Kidney (tissue), 14 donors: ENCODE measurements around the gene KRTAP12-1. TPM values are rescaled to one million over a fixed set of nuclear protein-coding genes. Genes with fewer than 3 reads are reported as not detected.
"Not testable (repeated sequence)": the region's sequence is repeated elsewhere in the genome, so short reads cannot be mapped to it uniquely, and the experiment has no call there.

ENCODE experiments used
- DNase-seq, 5 donors: peaks; one replicate each; pipeline ENCODE4 v3.0.0-alpha.2; 2013 to 2020
- FAIRE-seq: peaks from 2 replicates; lab custom pipeline; 2012; peaks lifted over from hg19 to GRCh38; lab: Jason Lieb, UNC
- H3K27ac ChIP-seq, 2 donors: one replicate each; pipeline ENCODE4 v1.7.0; 2013; ENCODE audit warnings: low read depth in 2 of 2, low read length in 2 of 2, inconsistent platforms in 1 of 2
- H3K27me3 ChIP-seq: one replicate; pipeline ENCODE4 v1.7.1; 2013; ENCODE audit warnings: low read length, inconsistent platforms; ENCODE audit not compliant: control insufficient read depth, insufficient read depth
- H3K36me3 ChIP-seq, 3 donors: one replicate each; pipeline versions ENCODE4 v1.7.0 to v1.7.1; 2013; ENCODE audit warnings: low read length in 3 of 3, control low read depth in 1 of 3, inconsistent platforms in 1 of 3; ENCODE audit not compliant: insufficient read depth in 3 of 3, control insufficient read depth in 2 of 3
- H3K4me1 ChIP-seq, 3 donors: one replicate each; pipeline versions ENCODE4 v1.7.0 to v1.7.1; 2013; ENCODE audit warnings: low read length in 3 of 3, inconsistent platforms in 1 of 3, low read depth in 1 of 3; ENCODE audit not compliant: control insufficient read depth in 2 of 3, insufficient read depth in 2 of 3
- H3K4me3 ChIP-seq, 3 donors: one replicate each; pipeline versions ENCODE4 v1.7.0 to v1.8.1; 2013; ENCODE audit warnings: low read length in 3 of 3, control low read depth in 1 of 3, inconsistent platforms in 1 of 3
- H3K9ac ChIP-seq, 3 donors: one replicate each; pipeline versions ENCODE4 v1.7.0 to v1.7.1; 2013; ENCODE audit warnings: low read length in 3 of 3, control low read depth in 1 of 3, inconsistent platforms in 1 of 3
- H3K9me3 ChIP-seq, 3 donors: one replicate each; pipeline versions ENCODE4 v1.7.0 to v1.7.1; 2013; ENCODE audit warnings: low read length in 3 of 3, control low read depth in 1 of 3, inconsistent platforms in 1 of 3; ENCODE audit not compliant: control insufficient read depth in 2 of 3, insufficient read depth in 1 of 3
- CTCF ChIP-seq: IDR thresholded peaks from 3 replicates; pipeline ENCODE4 v1.5.1; 2012; ENCODE audit warnings: mild to moderate bottlenecking, moderate library complexity, borderline replicate concordance; ENCODE audit not compliant: insufficient read depth; ENCODE audit errors: extremely low read depth
- intact Hi-C: fragments of 100-400 bp; cut with DNase I; formaldehyde crosslinking; loops from one replicate; pipeline ENCODE4 v1.11.1; 2022
- polyA plus RNA-seq: library from polyadenylated mRNA; stranded (reverse); fragments of 350-450 nt; fragmentation: Illumina TruSeq; extraction: RNeasy Lipid Tissue Mini Kit (QIAGEN cat#74804); gene quantifications from one replicate; pipeline ENCODE4 v1.2.3, GENCODE V29; 2014; ENCODE audit warnings: low read depth, low replicate concordance; ENCODE audit not compliant: insufficient read depth
- total RNA-seq: library from RNA; stranded (reverse); fragmentation: NEBNext Ultra II Directional; extraction: Animal tissue kit (Norgen Biotek cat#: 25700); gene quantifications from one replicate; pipeline ENCODE4 v1.2.1, GENCODE V29; 2021
- donor health status: control.
- donor health status: control.
- donor health status: control.
- donor health status: control.
- donor health status: control.
- donor health status: DM: yes; HTN: yes; CAD: no.
- donor health status: Normal renal cell carcinoma (clear cell type).

The KRTAP12-1 gene
- total and polyA plus RNA-seq, 2 donors from 2014 or later, result not detected

DNA sequence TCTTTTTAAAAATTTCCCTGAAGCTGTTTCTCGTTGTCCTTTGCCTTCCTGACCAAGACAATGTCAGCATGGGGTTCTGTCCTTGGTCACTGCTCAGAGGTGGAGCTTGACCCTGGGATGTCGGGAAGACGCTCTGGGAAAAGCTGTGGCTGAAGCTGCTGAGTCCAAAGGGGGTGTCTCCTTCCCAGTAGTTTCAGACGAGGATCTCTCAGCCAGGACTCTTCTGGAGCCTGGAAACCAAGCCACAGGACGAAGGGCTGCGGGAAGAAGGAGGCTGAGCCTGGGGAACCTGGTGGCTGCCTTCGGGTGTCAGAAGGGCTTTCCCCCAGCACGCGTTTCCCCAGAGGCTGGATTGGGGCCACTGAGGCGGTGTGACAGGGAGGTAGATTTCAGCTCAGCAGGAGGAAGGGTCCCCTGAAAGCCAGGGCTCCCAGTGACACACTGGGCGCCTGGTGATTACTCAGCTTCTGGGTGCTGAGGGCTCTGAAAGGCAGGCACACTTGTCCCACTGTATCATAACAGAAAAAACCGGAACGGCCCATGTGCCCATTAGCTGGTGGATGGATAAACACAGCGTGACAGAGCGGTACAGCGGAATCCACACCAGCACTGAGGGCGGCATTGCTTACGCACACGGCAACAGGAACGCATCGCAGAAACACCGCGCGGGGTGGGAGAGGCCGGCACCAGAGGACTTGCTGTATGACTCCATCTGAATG is 5.0 kb upstream of the KRTAP12-1 start:
- DNase-seq (peak in 1 of 5 donors; percentile 60), FAIRE-seq (no peak)
- intact Hi-C loops, result no loop called here
- no peak overlapping the region for H3K4me3 ChIP-seq
- no peaks in the 10 kb centered on the region for H3K27me3 ChIP-seq
- no peak for TF ChIP-seq CTCF
- H3K27ac ChIP-seq, result no peak overlapping the region
- H3K4me1 ChIP-seq, result no peaks in the 10 kb centered on the region
- no peak overlapping the region for H3K9ac ChIP-seq
- H3K36me3 ChIP-seq, result no peaks in the 10 kb centered on the region
- no peaks in the 10 kb centered on the region for H3K9me3 ChIP-seq

DNA sequence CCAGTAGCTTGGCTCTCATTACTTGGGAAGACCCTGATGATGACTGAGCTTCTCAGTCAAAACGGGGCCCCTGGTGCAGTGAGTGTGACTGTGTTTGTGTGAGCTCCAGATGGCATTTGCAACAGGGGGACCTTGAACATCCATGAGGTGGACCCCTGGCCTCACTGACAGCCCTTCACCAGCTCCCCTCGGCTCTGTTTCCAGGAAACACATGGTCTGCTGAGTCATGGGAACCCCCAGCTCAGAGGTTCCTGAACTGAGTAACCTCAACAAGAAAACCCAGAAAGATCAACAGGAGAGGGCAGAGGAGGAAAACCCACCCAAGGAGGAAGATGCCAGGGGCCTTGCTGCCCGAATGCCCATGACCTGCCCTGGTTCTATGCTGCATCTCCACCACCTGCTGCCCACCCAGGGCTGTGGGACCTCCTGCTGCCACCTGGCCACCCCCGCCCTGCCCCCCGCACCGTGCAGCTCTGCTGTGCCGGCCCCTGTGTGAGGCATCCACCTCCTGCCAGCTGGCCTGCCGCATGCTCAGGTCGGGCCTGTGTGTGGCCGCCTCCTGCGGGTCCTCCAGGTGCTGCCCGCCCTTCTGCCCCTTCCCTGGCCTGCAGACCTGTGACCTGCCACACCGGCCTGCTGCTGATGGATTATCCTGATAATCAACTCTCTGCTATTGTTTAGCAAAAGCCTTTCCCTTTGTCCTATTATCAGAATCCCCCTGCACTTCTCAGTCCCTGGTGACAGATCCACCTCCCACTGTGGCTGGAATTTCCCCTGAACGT is 4.2 kb upstream of the KRTAP12-1 start:
- Histone ChIP-seq H3K4me1 (no peaks in the 10 kb centered on the region), H3K27me3 (no peaks in the 10 kb centered on the region), H3K27ac (no peak overlapping the region), H3K9ac (no peak overlapping the region), H3K36me3 (no peaks in the 10 kb centered on the region), H3K4me3 (no peak overlapping the region), H3K9me3 (no peaks in the 10 kb centered on the region)
- no peak for FAIRE-seq
- no peak for TF ChIP-seq CTCF
- intact Hi-C loops, result no loop called here
- DNase-seq, result peak in 1 of 5 donors; percentile 61

DNA sequence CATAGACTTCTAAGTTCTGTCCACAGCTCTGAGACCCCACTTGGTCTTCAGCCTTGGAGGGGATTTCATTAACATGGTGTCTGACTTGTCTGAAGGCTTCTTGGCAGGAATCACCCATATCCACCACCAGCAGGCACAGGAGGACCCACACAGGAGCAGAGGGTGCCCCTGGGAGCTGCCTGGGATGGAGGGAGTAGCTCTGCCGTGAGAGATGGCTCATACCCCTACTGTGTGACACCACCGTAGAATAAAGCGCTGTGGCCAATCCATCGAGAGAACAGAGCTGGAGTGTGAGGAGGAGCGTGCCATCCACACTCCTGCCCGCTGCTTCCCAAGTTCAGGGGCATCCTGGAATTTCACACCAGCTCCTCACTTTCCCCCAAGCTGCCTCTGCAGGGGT is 3.1 kb upstream of the KRTAP12-1 start:
- DNase-seq, H3K4me3 ChIP-seq, H3K36me3 ChIP-seq, H3K9me3 ChIP-seq, H3K4me1 ChIP-seq, H3K27me3 ChIP-seq, H3K27ac ChIP-seq, FAIRE-seq, H3K9ac ChIP-seq, intact Hi-C loops: not testable (repeated sequence)

- no peak for TF ChIP-seq CTCF
- Histone ChIP-seq H3K4me3 (no peak overlapping the region), H3K27me3 (no peaks in the 10 kb centered on the region), H3K36me3 (no peaks in the 10 kb centered on the region), H3K9ac (no peak overlapping the region), H3K27ac (no peak overlapping the region), H3K9me3 (no peaks in the 10 kb centered on the region), H3K4me1 (no peaks in the 10 kb centered on the region)
- DNase-seq (peak in 1 of 5 donors; percentile 28), FAIRE-seq (no peak)
- intact Hi-C loops, result no loop called here
Observed at GRCh38 chr21:44684483-44684882, 2.5 kb upstream of the KRTAP12-1 start.
